ENCODE measurements around the gene TMEM258.
A peak's percentile ranks its signal among the peaks of the same experiment; 100 is the strongest.

The TMEM258 gene

DNA sequence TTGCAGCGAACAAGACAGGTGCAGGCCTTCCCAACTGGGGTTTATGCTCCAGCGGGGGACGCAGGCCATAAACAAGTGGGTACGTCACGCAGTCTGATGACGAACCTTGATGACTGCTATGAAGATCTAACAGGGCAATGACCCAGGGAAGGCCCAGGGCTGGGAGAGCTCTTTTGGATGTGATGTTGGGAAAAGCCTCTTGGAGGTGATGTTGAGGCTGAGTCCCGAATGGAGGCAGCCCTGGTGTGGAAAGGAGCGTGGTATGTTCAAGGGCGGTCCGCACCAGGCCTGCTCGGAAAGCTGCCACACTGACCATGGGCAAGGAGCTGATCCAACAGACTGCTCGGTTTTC lies 41.5 kb upstream of the TMEM258 start:
- Histone ChIP-seq H3K4me1 (ENCODE audit: insufficient read depth, low read length, severe bottlenecking) (peaks cover 67% of the 10 kb centered on the region), H3F3A (ENCODE audit: insufficient read depth, low read length) (no peaks in the 10 kb centered on the region), H4K20me1 (ENCODE audit: insufficient read depth, low read length) (no peaks in the 10 kb centered on the region), H3K9me3 (ENCODE audit: low read length) (no peaks in the 10 kb centered on the region), H2AFZ (ENCODE audit: low read length) (no peak overlapping the region), H3K4me3 (ENCODE audit: low read depth, low read length, poor library complexity, severe bottlenecking) (peak overlapping the region; percentile 36), H3K4me2 (ENCODE audit: low read length) (peak overlapping the region; percentile 71), H3K27me3 (ENCODE audit: insufficient read depth, low read length) (no peaks in the 10 kb centered on the region), H3K36me3 (ENCODE audit: insufficient read depth, low read length) (peaks cover 10% of the 10 kb centered on the region), H3K9me2 (ENCODE audit: low read depth, low read length) (no peaks in the 10 kb centered on the region), H3K27ac (ENCODE audit: low read depth, low read length, poor library complexity, severe bottlenecking) (peak overlapping the region; percentile 96), H3K79me2 (ENCODE audit: insufficient read depth, low read length) (peaks cover 10% of the 10 kb centered on the region; the same call in 1 of the 2 replicates), H3K9ac (ENCODE audit: low read length) (peak overlapping the region; percentile 62; the same call in 1 of the 2 replicates)
- TF ChIP-seq, protein P1, sequence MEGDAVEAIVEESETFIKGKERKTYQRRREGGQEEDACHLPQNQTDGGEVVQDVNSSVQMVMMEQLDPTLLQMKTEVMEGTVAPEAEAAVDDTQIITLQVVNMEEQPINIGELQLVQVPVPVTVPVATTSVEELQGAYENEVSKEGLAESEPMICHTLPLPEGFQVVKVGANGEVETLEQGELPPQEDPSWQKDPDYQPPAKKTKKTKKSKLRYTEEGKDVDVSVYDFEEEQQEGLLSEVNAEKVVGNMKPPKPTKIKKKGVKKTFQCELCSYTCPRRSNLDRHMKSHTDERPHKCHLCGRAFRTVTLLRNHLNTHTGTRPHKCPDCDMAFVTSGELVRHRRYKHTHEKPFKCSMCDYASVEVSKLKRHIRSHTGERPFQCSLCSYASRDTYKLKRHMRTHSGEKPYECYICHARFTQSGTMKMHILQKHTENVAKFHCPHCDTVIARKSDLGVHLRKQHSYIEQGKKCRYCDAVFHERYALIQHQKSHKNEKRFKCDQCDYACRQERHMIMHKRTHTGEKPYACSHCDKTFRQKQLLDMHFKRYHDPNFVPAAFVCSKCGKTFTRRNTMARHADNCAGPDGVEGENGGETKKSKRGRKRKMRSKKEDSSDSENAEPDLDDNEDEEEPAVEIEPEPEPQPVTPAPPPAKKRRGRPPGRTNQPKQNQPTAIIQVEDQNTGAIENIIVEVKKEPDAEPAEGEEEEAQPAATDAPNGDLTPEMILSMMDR (IDR thresholded peaks at IDR 0.05; ENCODE audit: low read length): no peak

GRCh38 chr11:61833471-61833870 lies 41.1 kb upstream of the TMEM258 start:
- Histone ChIP-seq H3K9ac (ENCODE audit: low read length) (peak overlapping the region; percentile 62; the same call in 1 of the 2 replicates), H4K20me1 (ENCODE audit: insufficient read depth, low read length) (no peaks in the 10 kb centered on the region), H3K36me3 (ENCODE audit: insufficient read depth, low read length) (peaks cover 8% of the 10 kb centered on the region; the same call in 1 of the 2 replicates), H3K27me3 (ENCODE audit: insufficient read depth, low read length) (no peaks in the 10 kb centered on the region), H3K9me2 (ENCODE audit: low read depth, low read length) (no peaks in the 10 kb centered on the region), H3F3A (ENCODE audit: insufficient read depth, low read length) (no peaks in the 10 kb centered on the region), H3K79me2 (ENCODE audit: insufficient read depth, low read length) (peaks cover 10% of the 10 kb centered on the region; the same call in 1 of the 2 replicates), H2AFZ (ENCODE audit: low read length) (no peak overlapping the region), H3K4me3 (ENCODE audit: low read depth, low read length, poor library complexity, severe bottlenecking) (peak overlapping the region; percentile 36), H3K4me2 (ENCODE audit: low read length) (peak overlapping the region; percentile 71), H3K9me3 (ENCODE audit: low read length) (no peaks in the 10 kb centered on the region), H3K4me1 (ENCODE audit: insufficient read depth, low read length, severe bottlenecking) (peaks cover 67% of the 10 kb centered on the region), H3K27ac (ENCODE audit: low read depth, low read length, poor library complexity, severe bottlenecking) (peak overlapping the region; percentile 96)
- no peak for TF ChIP-seq EZH2 (IDR thresholded peaks at IDR 0.05; ENCODE audit: borderline replicate concordance, low read length)
- TF ChIP-seq, protein P1 (IDR thresholded peaks at IDR 0.05; ENCODE audit: low read length): no peak

DNA sequence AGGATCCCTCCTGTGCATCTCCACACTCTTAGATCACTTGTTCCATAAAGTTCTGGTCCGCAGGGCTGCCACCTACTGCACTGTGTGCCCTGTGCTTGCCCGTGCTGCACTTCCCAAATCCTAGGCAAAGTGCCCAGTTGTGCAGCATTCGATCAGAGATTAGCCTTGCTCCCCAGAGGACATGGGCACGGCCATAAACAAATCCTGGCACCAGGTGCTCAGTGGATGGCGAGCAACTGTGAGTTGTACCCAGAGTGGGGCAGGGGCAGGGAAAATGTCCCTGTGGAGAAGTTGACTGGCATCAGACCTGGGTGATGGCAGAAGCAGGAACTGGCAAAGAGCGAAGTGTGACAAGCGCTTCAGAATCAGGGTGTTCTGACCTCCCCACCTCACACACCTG lies 40.4 kb upstream of the TMEM258 start:
- no peaks in the 10 kb centered on the region for H3F3A ChIP-seq (ENCODE audit: insufficient read depth, low read length)
- H3K9me2 ChIP-seq (ENCODE audit: low read depth, low read length): no peaks in the 10 kb centered on the region
- H3K27me3 ChIP-seq (ENCODE audit: insufficient read depth, low read length): no peaks in the 10 kb centered on the region
- peaks cover 10% of the 10 kb centered on the region; the same call in 1 of the 2 replicates for H3K79me2 ChIP-seq (ENCODE audit: insufficient read depth, low read length)
- H3K4me3 ChIP-seq (ENCODE audit: low read depth, low read length, poor library complexity, severe bottlenecking): peak overlapping the region; percentile 72
- peaks cover 7% of the 10 kb centered on the region; the same call in 1 of the 2 replicates for H3K36me3 ChIP-seq (ENCODE audit: insufficient read depth, low read length)
- H2AFZ ChIP-seq (ENCODE audit: low read length): no peak overlapping the region
- H3K27ac ChIP-seq (ENCODE audit: low read depth, low read length, poor library complexity, severe bottlenecking): peak overlapping the region; percentile 96
- H3K4me2 ChIP-seq (ENCODE audit: low read length): peak overlapping the region; percentile 71; the same call in 1 of the 2 replicates
- H3K4me1 ChIP-seq (ENCODE audit: insufficient read depth, low read length, severe bottlenecking): peaks cover 67% of the 10 kb centered on the region
- peak overlapping the region; percentile 62; the same call in 1 of the 2 replicates for H3K9ac ChIP-seq (ENCODE audit: low read length)
- H4K20me1 ChIP-seq (ENCODE audit: insufficient read depth, low read length): no peaks in the 10 kb centered on the region
- H3K9me3 ChIP-seq (ENCODE audit: low read length): no peaks in the 10 kb centered on the region
- TF ChIP-seq, protein P1 (IDR thresholded peaks at IDR 0.05; ENCODE audit: low read length): no peak
- no peak for TF ChIP-seq EZH2 (IDR thresholded peaks at IDR 0.05; ENCODE audit: borderline replicate concordance, low read length)

Measured in OCI-LY1 (cell line).